ENCODE data around the gene GGT1.

DNA sequence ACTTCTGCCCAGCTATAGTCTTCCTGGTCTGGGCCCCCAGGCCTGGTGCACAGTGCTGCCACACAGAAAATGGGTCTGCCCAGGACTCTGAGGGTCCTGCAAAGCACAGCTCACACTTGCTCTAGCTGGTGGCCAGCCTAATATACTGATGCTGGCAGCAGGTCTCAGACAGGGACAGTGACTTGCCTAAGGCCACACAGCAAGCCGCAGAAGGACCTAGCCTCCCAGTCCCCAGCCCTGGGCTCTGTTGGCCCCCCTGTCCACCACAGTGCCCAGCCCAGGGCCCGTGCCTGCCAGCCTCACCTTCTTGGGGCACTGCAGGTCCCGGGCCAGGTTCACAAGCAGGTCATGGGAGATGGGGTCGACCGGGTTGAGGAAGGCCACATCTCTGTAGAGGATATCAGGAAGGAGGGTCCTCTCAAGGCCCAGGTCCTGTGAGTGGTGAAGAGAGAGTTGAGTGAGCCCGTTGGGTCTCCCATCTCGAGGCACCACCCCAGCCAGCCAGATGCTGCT is 13.4 kb upstream of the GGT1 start:
- TF ChIP-seq, protein P1, sequence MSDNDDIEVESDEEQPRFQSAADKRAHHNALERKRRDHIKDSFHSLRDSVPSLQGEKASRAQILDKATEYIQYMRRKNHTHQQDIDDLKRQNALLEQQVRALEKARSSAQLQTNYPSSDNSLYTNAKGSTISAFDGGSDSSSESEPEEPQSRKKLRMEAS (IDR thresholded peaks at IDR 0.05; ENCODE audit: low read depth, low read length): no peak
- TF ChIP-seq, protein P2, sequence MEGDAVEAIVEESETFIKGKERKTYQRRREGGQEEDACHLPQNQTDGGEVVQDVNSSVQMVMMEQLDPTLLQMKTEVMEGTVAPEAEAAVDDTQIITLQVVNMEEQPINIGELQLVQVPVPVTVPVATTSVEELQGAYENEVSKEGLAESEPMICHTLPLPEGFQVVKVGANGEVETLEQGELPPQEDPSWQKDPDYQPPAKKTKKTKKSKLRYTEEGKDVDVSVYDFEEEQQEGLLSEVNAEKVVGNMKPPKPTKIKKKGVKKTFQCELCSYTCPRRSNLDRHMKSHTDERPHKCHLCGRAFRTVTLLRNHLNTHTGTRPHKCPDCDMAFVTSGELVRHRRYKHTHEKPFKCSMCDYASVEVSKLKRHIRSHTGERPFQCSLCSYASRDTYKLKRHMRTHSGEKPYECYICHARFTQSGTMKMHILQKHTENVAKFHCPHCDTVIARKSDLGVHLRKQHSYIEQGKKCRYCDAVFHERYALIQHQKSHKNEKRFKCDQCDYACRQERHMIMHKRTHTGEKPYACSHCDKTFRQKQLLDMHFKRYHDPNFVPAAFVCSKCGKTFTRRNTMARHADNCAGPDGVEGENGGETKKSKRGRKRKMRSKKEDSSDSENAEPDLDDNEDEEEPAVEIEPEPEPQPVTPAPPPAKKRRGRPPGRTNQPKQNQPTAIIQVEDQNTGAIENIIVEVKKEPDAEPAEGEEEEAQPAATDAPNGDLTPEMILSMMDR (IDR thresholded peaks at IDR 0.05; ENCODE audit: low read depth, low read length): no peak
- no peak for TF ChIP-seq POLR2A (IDR thresholded peaks at IDR 0.05; ENCODE audit: extremely low read depth, insufficient read length)
